NCI-H748 (cell line): ENCODE measurements around the gene GIMAP2.
"Not testable (repeated sequence)": the region's sequence is repeated elsewhere in the genome, so short reads cannot be mapped to it uniquely, and the experiment has no call there.

Experiments used
- DNase-seq: peaks from one replicate; lab custom pipeline; 2025; ENCODE audit not compliant: unreplicated experiment; lab: John Stamatoyannopoulos, UW

Gene GIMAP2

GRCh38 chr7:150685219-150686029 is at the start of gene GIMAP2:
TSS of gene GIMAP2 (plus strand) at chr7:150685706. CDS start at chr7:150687060, 1,354 bp downstream.
- DNase-seq: no peak

- no peak for DNase-seq
Measured at GRCh38 chr7:150641854-150642253, 43.7 kb upstream of the GIMAP2 start.

- no peak for DNase-seq
Measured at GRCh38 chr7:150642926-150643325, 42.6 kb upstream of the GIMAP2 start.

GRCh38 chr7:150645259-150646020 is 40.1 kb upstream of the GIMAP2 start:
- no peak for DNase-seq

GRCh38 chr7:150648353-150649079 is 37.0 kb upstream of the GIMAP2 start:
- DNase-seq: no peak

- DNase-seq: no peak
Measured at GRCh38 chr7:150649080-150649385, 36.5 kb upstream of the GIMAP2 start.

- DNase-seq: no peak
Measured at GRCh38 chr7:150654692-150655091, 30.8 kb upstream of the GIMAP2 start.

- no peak for DNase-seq
Measured at GRCh38 chr7:150656047-150656446, 29.5 kb upstream of the GIMAP2 start.

GRCh38 chr7:150657526-150657925 is 28.0 kb upstream of the GIMAP2 start:
- DNase-seq: no peak

- no peak for DNase-seq
Measured at GRCh38 chr7:150660939-150661613, 24.4 kb upstream of the GIMAP2 start.

GRCh38 chr7:150662821-150663220 is 22.7 kb upstream of the GIMAP2 start:
- not testable (repeated sequence) for DNase-seq

GRCh38 chr7:150663802-150664494 is 21.6 kb upstream of the GIMAP2 start:
- DNase-seq: no peak

GRCh38 chr7:150665089-150665748 is 20.3 kb upstream of the GIMAP2 start:
- no peak for DNase-seq

GRCh38 chr7:150665896-150666295 is 19.6 kb upstream of the GIMAP2 start:
- no peak for DNase-seq

- no peak for DNase-seq
Measured at GRCh38 chr7:150666412-150666811, 19.1 kb upstream of the GIMAP2 start.

GRCh38 chr7:150668472-150668911 is 17.0 kb upstream of the GIMAP2 start:
- DNase-seq: no peak

GRCh38 chr7:150668977-150669376 is 16.5 kb upstream of the GIMAP2 start:
- DNase-seq: no peak

- DNase-seq: not testable (repeated sequence)
Measured at GRCh38 chr7:150671798-150672585, 13.5 kb upstream of the GIMAP2 start.

- no peak for DNase-seq
Measured at GRCh38 chr7:150675714-150676113, 9.8 kb upstream of the GIMAP2 start.
